ENCODE results near the gene ZNF561.

DNA sequence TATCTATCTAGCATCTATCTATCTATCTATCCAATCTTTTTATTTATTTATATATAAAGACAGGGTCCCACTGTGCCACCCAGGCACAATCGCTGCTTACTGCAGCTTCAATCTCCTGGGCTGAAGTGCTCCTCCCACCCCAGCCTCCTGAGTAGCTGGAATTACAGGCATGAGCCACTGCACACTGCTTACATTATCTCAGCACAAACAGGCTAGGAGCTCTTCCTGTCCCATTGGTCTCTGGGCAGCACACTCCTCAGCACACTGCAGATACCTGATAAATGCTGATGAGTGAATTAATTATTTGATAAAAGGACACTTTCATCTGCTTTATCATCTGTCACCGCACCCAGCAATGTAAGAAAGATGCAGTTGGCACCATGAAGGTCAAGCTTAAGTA lies 37.7 kb upstream of the ZNF561 start:
- TF ChIP-seq, protein P1, sequence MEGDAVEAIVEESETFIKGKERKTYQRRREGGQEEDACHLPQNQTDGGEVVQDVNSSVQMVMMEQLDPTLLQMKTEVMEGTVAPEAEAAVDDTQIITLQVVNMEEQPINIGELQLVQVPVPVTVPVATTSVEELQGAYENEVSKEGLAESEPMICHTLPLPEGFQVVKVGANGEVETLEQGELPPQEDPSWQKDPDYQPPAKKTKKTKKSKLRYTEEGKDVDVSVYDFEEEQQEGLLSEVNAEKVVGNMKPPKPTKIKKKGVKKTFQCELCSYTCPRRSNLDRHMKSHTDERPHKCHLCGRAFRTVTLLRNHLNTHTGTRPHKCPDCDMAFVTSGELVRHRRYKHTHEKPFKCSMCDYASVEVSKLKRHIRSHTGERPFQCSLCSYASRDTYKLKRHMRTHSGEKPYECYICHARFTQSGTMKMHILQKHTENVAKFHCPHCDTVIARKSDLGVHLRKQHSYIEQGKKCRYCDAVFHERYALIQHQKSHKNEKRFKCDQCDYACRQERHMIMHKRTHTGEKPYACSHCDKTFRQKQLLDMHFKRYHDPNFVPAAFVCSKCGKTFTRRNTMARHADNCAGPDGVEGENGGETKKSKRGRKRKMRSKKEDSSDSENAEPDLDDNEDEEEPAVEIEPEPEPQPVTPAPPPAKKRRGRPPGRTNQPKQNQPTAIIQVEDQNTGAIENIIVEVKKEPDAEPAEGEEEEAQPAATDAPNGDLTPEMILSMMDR (IDR thresholded peaks at IDR 0.05; ENCODE audit: low read depth, low read length) = no peak
- no peak for TF ChIP-seq MYC (IDR thresholded peaks at IDR 0.05; ENCODE audit: low read depth, low read length)

All from NB4 (cell line).